C4-2B (cell line): ENCODE data around the gene PDP2.

ENCODE experiments used
- H3K27ac ChIP-seq: fragments of 450-650 bp; 2 replicates; pipeline ENCODE4 v1.5.1; 2017
- CTCF ChIP-seq: fragments of 450-650 bp; conservative IDR thresholded peaks from 2 replicates; pipeline ENCODE4 v1.5.1; 2017; ENCODE audit warnings: mild to moderate bottlenecking
- ZFX ChIP-seq: fragments of 450-650 bp; IDR thresholded peaks from 2 replicates; pipeline ENCODE4 v1.6.1; 2017

Gene PDP2

GRCh38 chr16:66880288-66881013 is at the start of gene PDP2:
Gene PDP2, plus strand, starts transcription at chr16:66880515. Its CDS starts 3,770 bp downstream, at chr16:66884285.
- H3K27ac ChIP-seq: peak within 1 kb of the TSS; percentile 88
- TF ChIP-seq CTCF (no peak), ZFX (peak; percentile 85)

GRCh38 chr16:66832190-66832589 is 48.1 kb upstream of the PDP2 start:
- TF ChIP-seq ZFX: no peak
- TF ChIP-seq CTCF: no peak
- no peak overlapping the region for H3K27ac ChIP-seq

- no peak overlapping the region for H3K27ac ChIP-seq
- TF ChIP-seq ZFX (no peak), CTCF (no peak)
Measured at GRCh38 chr16:66832661-66833305, 47.5 kb upstream of the PDP2 start.

- H3K27ac ChIP-seq: no peak overlapping the region
- TF ChIP-seq CTCF (no peak), ZFX (no peak)
Measured at GRCh38 chr16:66834746-66835145, 45.6 kb upstream of the PDP2 start.

- TF ChIP-seq CTCF: no peak
- TF ChIP-seq ZFX: no peak
- H3K27ac ChIP-seq: no peak overlapping the region
Measured at GRCh38 chr16:66840883-66841282, 39.4 kb upstream of the PDP2 start.

- no peak for TF ChIP-seq ZFX
- no peak for TF ChIP-seq CTCF
Measured at GRCh38 chr16:66841366-66841765, 38.9 kb upstream of the PDP2 start.

GRCh38 chr16:66842765-66843164 is 37.5 kb upstream of the PDP2 start:
- TF ChIP-seq ZFX (no peak), CTCF (no peak)
- H3K27ac ChIP-seq: no peak overlapping the region

More at GRCh38 chr16:66841366-66841765, 38.9 kb upstream of the PDP2 start:
- H3K27ac ChIP-seq: no peak overlapping the region
